ENCODE results near the gene SLC17A8. TPM values are rescaled to one million over a fixed set of nuclear protein-coding genes. Genes with fewer than 3 reads are reported as not detected.

SLC17A8 gene
- polyA plus RNA-seq, 1 donor (not counting 4 experiments of a cell fraction or from before 2014, with no cell fraction given), result not detected

DNA sequence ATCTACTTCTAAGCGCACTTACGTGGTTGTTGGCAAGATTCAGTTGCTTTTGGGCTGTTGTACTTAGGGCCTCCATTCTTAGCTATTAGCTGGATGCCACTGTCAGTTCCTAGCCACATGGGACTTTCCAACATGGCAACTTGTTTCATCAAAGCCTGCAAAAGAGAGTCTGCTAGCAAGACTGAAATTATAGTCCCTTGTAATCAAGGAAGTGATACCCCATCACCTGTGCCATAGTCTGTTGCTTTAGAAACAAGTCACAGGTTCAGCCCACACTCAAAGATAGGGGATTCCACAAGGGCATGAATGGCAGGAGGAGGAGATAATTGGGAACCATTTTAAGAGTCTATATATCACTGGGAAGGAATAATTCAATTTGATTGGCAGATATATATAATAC is 27.1 kb upstream of the SLC17A8 start:
- Histone ChIP-seq H3K79me2 (ENCODE audit: control insufficient read depth, insufficient read depth, low read length) (no peaks in the 10 kb centered on the region), H2AFZ (ENCODE audit: control insufficient read depth, low read length) (no peak overlapping the region), H3K4me2 (ENCODE audit: control insufficient read depth, extremely low read depth, insufficient read depth, low read depth, low read length) (no peak overlapping the region), H3K4me3 (ENCODE audit: control insufficient read depth in 2 of 3, extremely low read depth in 1 of 3, insufficient read depth in 2 of 3, low read depth in 1 of 3, low read length in 3 of 3) (no peak overlapping the region), H4K20me1 (ENCODE audit: control insufficient read depth, extremely low read depth, insufficient read depth, low read length) (no peaks in the 10 kb centered on the region), H3K36me3 (ENCODE audit: control insufficient read depth in 2 of 2, extremely low read depth in 1 of 2, insufficient read depth in 2 of 2, low read length in 2 of 2) (peaks cover 5 to 9% of the 10 kb centered on the region in 2 experiments), H3K9me3 (ENCODE audit: control insufficient read depth, low read depth, low read length) (no peaks in the 10 kb centered on the region), H3K27ac (ENCODE audit: control insufficient read depth, insufficient read depth, low read length) (no peak overlapping the region), H3K9ac (ENCODE audit: control insufficient read depth, extremely low read depth, insufficient read depth, low read length) (no peak overlapping the region), H3K4me1 (ENCODE audit: control insufficient read depth, extremely low read depth, insufficient read depth, low read length) (no peaks in the 10 kb centered on the region), H3K27me3 (ENCODE audit: control insufficient read depth, extremely low read depth, insufficient read depth, low read length) (no peaks in the 10 kb centered on the region), H3K9me1 (ENCODE audit: control insufficient read depth, extremely low read depth, insufficient read depth, low read length) (no peaks in the 10 kb centered on the region)
- TF ChIP-seq EZH2 (IDR thresholded peaks at IDR 0.05; ENCODE audit: low read length), result no peak
- TF ChIP-seq, protein P1, sequence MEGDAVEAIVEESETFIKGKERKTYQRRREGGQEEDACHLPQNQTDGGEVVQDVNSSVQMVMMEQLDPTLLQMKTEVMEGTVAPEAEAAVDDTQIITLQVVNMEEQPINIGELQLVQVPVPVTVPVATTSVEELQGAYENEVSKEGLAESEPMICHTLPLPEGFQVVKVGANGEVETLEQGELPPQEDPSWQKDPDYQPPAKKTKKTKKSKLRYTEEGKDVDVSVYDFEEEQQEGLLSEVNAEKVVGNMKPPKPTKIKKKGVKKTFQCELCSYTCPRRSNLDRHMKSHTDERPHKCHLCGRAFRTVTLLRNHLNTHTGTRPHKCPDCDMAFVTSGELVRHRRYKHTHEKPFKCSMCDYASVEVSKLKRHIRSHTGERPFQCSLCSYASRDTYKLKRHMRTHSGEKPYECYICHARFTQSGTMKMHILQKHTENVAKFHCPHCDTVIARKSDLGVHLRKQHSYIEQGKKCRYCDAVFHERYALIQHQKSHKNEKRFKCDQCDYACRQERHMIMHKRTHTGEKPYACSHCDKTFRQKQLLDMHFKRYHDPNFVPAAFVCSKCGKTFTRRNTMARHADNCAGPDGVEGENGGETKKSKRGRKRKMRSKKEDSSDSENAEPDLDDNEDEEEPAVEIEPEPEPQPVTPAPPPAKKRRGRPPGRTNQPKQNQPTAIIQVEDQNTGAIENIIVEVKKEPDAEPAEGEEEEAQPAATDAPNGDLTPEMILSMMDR (optimal IDR thresholded peaks at IDR 0.05 in 1 of 3, IDR thresholded peaks at IDR 0.05 in 1 of 3, conservative IDR thresholded peaks at IDR 0.05 in 1 of 3; ENCODE audit: extremely low read depth in 1 of 3, insufficient read depth in 2 of 3, low read length in 3 of 3), result no peak
- FAIRE-seq, result no peak
- dilution Hi-C loops (cut with MboI; ENCODE audit: extremely low pct_ligation_motif_present, low sequenced_read_pairs), result no loop called here
- DNase-seq (ENCODE audit: low read depth, low spot score), result no peak

DNA sequence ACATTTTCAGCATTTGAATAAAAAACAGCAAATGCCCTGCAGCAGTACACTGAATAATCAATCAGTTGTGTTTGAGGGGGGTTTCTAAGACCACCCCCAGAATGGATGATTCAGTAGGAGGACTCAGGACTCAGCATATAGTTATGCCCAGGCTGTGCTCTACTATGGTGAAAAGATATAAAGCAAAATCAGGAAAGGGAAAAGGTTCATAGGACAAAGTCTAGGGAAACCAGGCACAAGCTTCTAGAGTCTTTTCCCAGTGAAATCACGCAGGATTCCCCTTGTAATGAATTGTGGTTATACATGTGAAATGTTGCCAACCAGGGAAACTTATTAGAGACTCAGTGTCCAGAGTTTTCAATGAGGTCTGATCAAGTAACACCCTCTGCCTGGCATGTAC is 25.0 kb upstream of the SLC17A8 start:
- no peaks in the 10 kb centered on the region for H3K9me1 ChIP-seq (ENCODE audit: control insufficient read depth, extremely low read depth, insufficient read depth, low read length)
- no peaks in the 10 kb centered on the region for H4K20me1 ChIP-seq (ENCODE audit: control insufficient read depth, extremely low read depth, insufficient read depth, low read length)
- TF ChIP-seq, protein P1 (optimal IDR thresholded peaks at IDR 0.05 in 1 of 3, IDR thresholded peaks at IDR 0.05 in 1 of 3, conservative IDR thresholded peaks at IDR 0.05 in 1 of 3; ENCODE audit: extremely low read depth in 1 of 3, insufficient read depth in 2 of 3, low read length in 3 of 3), result no peak
- TF ChIP-seq EZH2 (IDR thresholded peaks at IDR 0.05; ENCODE audit: low read length), result no peak
- dilution Hi-C loops (cut with MboI; ENCODE audit: extremely low pct_ligation_motif_present, low sequenced_read_pairs), result no loop called here
- no peaks in the 10 kb centered on the region for H3K4me1 ChIP-seq (ENCODE audit: control insufficient read depth, extremely low read depth, insufficient read depth, low read length)
- H2AFZ ChIP-seq (ENCODE audit: control insufficient read depth, low read length), result no peak overlapping the region
- H3K27ac ChIP-seq (ENCODE audit: control insufficient read depth, insufficient read depth, low read length), result no peak overlapping the region
- no peak overlapping the region for H3K9ac ChIP-seq (ENCODE audit: control insufficient read depth, extremely low read depth, insufficient read depth, low read length)
- FAIRE-seq (peak; percentile 56), DNase-seq (ENCODE audit: low read depth, low spot score) (no peak)
- H3K4me2 ChIP-seq (ENCODE audit: control insufficient read depth, extremely low read depth, insufficient read depth, low read depth, low read length), result no peak overlapping the region
- peaks cover 6 to 12% of the 10 kb centered on the region in 2 experiments for H3K36me3 ChIP-seq (ENCODE audit: control insufficient read depth in 2 of 2, extremely low read depth in 1 of 2, insufficient read depth in 2 of 2, low read length in 2 of 2)
- H3K9me3 ChIP-seq (ENCODE audit: control insufficient read depth, low read depth, low read length), result no peaks in the 10 kb centered on the region
- H3K4me3 ChIP-seq (ENCODE audit: control insufficient read depth in 2 of 3, extremely low read depth in 1 of 3, insufficient read depth in 2 of 3, low read depth in 1 of 3, low read length in 3 of 3), result no peak overlapping the region
- H3K27me3 ChIP-seq (ENCODE audit: control insufficient read depth, extremely low read depth, insufficient read depth, low read length), result no peaks in the 10 kb centered on the region
- H3K79me2 ChIP-seq (ENCODE audit: control insufficient read depth, insufficient read depth, low read length), result no peaks in the 10 kb centered on the region

Data from keratinocyte (primary cell).